ENCODE results near the gene KCNA2. TPM values are rescaled to one million over a fixed set of nuclear protein-coding genes. Genes with fewer than 3 reads are reported as not detected.

Gene KCNA2
- polyA plus RNA-seq, 1 experiment: not detected

DNA sequence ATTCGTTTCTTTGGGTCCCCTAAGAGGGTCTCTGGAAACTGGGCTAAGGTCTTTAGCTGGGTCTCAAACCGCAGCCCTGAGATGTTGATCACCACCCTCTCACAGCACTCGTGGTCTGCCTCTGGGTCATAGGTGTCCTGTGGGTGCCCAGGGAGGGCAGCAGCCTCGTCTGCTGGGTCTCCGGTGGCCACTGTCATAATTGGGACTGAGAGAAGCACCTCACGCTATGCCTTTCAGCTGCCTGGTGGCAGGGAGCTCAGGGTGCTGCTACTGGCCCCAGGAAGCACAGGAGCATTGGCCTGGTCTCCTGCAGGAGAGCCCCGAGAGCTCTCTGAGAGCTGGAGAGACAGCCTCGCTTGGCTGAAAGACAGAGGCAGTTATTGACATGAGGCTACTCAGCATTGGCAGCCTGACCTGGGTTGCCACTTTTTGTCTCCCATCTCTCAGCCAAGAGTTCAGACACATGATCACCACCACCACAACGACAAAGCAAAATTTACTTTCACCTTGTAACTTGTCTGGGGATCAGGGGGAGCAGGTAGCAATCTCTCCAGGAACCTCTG is 1.5 kb downstream of the KCNA2 start:
- H3K27ac ChIP-seq (ENCODE audit: low read depth, low read length): no peak overlapping the region
- H3K4me3 ChIP-seq (ENCODE audit: low read depth, low read length): no peak overlapping the region
- ChIA-PET POLR2A (no interaction called here), CTCF (interaction anchor here (1.2 kb wide), 1 partner anchor 80 kb away, joined by 4 read pairs; no protein-coding TSS in a partner anchor)
- DNase-seq (ENCODE audit: low read depth, low spot score): no peak
- peaks cover 47% of the 10 kb centered on the region for H3K27me3 ChIP-seq (ENCODE audit: control insufficient read depth, insufficient read depth, low read length)
- TF ChIP-seq, protein P1, sequence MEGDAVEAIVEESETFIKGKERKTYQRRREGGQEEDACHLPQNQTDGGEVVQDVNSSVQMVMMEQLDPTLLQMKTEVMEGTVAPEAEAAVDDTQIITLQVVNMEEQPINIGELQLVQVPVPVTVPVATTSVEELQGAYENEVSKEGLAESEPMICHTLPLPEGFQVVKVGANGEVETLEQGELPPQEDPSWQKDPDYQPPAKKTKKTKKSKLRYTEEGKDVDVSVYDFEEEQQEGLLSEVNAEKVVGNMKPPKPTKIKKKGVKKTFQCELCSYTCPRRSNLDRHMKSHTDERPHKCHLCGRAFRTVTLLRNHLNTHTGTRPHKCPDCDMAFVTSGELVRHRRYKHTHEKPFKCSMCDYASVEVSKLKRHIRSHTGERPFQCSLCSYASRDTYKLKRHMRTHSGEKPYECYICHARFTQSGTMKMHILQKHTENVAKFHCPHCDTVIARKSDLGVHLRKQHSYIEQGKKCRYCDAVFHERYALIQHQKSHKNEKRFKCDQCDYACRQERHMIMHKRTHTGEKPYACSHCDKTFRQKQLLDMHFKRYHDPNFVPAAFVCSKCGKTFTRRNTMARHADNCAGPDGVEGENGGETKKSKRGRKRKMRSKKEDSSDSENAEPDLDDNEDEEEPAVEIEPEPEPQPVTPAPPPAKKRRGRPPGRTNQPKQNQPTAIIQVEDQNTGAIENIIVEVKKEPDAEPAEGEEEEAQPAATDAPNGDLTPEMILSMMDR (IDR thresholded peaks at IDR 0.05; ENCODE audit: low read depth, low read length): no peak
- no peaks in the 10 kb centered on the region; the same call in 1 of the 2 replicates for H3K9me3 ChIP-seq (ENCODE audit: control insufficient read depth, insufficient read depth, low read length)

DNA sequence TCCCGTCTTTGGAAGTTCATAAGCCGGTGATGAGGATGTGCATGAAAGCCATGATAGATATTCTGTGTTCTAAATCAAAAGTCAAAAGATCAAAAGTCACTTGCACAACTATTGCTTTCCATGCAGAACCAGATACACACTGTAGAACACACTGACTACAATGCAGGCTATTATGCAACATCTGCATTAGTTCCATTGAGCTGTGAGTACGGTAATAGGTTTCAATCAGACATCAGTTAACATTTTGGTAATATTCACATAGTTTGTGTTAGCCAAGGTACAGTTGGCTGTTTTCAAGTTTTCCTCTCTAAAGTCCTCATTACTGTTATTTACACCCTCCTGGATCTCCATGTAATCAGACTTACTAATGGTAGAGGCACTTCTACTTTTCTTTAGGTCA is 3.1 kb downstream of the KCNA2 start:
- POLR2A ChIA-PET: no interaction called here

DNA sequence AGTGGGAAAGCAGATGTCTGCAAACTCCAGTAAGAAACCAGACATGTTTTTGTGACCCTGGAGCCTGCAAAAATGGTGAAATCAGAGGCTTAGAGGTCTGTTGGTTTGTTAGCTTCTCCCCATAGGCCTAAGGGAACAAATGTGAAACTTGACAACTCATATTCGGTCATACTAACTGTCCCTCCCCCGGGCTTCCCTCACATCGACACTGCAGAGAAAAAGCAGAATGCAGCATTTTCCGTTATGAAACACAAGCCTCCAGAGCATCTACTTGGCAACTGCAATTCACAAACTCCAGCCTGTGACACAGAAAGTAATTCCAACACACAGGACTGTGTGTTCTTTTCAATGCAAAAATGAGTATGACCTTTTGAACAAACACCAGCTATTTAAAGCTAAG is 3.7 kb downstream of the KCNA2 start:
- no peaks in the 10 kb centered on the region; the same call in 1 of the 2 replicates for H3K9me3 ChIP-seq (ENCODE audit: control insufficient read depth, insufficient read depth, low read length)
- no peak overlapping the region for H3K27ac ChIP-seq (ENCODE audit: low read depth, low read length)
- H3K27me3 ChIP-seq (ENCODE audit: control insufficient read depth, insufficient read depth, low read length): peaks cover 29% of the 10 kb centered on the region
- no peak overlapping the region for H3K4me3 ChIP-seq (ENCODE audit: low read depth, low read length)
- POLR2A ChIA-PET: no interaction called here
- DNase-seq (ENCODE audit: low read depth, low spot score): no peak
- TF ChIP-seq, protein P1 (IDR thresholded peaks at IDR 0.05; ENCODE audit: low read depth, low read length): no peak
- CTCF ChIA-PET: no interaction called here

More for the DNA sequence above, 3.1 kb downstream of the KCNA2 start:
- CTCF ChIA-PET: no interaction called here
- Histone ChIP-seq H3K9me3 (ENCODE audit: control insufficient read depth, insufficient read depth, low read length) (no peaks in the 10 kb centered on the region; the same call in 1 of the 2 replicates), H3K4me3 (ENCODE audit: low read depth, low read length) (no peak overlapping the region), H3K27me3 (ENCODE audit: control insufficient read depth, insufficient read depth, low read length) (peaks cover 35% of the 10 kb centered on the region), H3K27ac (ENCODE audit: low read depth, low read length) (no peak overlapping the region)
- TF ChIP-seq, protein P1 (IDR thresholded peaks at IDR 0.05; ENCODE audit: low read depth, low read length): no peak
- no peak for DNase-seq (ENCODE audit: low read depth, low spot score)

DNA sequence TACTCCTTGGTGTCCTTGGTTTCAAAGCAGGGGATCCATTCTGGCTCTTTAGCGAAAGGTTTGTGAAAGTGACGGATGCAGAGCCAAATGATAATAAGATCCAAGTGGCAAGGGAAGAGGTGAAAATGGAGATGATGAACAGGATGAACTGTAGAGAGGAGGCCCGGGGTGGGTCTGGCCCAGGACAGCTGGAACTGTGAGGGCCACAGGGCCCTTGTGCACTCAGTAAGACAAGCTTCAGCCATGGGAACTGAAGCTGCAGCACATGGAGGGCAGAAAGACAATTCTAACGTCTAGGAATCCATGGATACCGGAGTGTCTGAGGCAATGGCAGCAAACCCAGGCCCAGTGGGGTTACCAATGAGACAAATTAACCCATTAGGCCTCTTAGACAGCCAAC is 4.8 kb downstream of the KCNA2 start:
- DNase-seq (ENCODE audit: low read depth, low spot score): no peak
- Histone ChIP-seq H3K27me3 (ENCODE audit: control insufficient read depth, insufficient read depth, low read length) (peaks cover 22% of the 10 kb centered on the region), H3K9me3 (ENCODE audit: control insufficient read depth, insufficient read depth, low read length) (no peaks in the 10 kb centered on the region), H3K27ac (ENCODE audit: low read depth, low read length) (no peak overlapping the region), H3K4me3 (ENCODE audit: low read depth, low read length) (no peak overlapping the region)
- TF ChIP-seq, protein P1 (IDR thresholded peaks at IDR 0.05; ENCODE audit: low read depth, low read length): no peak
- CTCF ChIA-PET: no interaction called here
- POLR2A ChIA-PET: no interaction called here

DNA sequence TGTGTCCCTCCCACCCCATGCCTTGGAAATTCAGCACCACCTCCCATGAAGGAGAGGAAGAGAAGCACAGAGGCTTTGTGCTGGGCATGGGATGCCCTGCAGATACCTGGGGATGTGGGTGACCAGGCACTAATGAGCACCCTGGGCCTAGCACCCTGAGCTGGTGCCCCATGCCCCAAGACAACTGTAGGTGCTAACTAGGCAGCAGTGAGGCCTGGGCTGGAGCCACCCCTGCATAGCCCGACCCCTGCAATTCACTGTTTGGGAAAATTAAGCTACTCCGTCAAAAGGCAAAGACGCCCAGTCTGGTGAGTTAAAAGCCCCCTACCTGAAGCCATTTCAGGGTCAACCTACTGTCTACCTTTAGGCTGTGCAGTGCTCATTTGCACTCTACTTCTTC is 5.4 kb downstream of the KCNA2 start:
- ChIA-PET CTCF (no interaction called here), POLR2A (no interaction called here)
- H3K27me3 ChIP-seq (ENCODE audit: control insufficient read depth, insufficient read depth, low read length): peaks cover 16% of the 10 kb centered on the region
- no peaks in the 10 kb centered on the region for H3K9me3 ChIP-seq (ENCODE audit: control insufficient read depth, insufficient read depth, low read length)
- no peak overlapping the region for H3K27ac ChIP-seq (ENCODE audit: low read depth, low read length)
- no peak overlapping the region for H3K4me3 ChIP-seq (ENCODE audit: low read depth, low read length)
- DNase-seq (ENCODE audit: low read depth, low spot score): no peak
- TF ChIP-seq, protein P1 (IDR thresholded peaks at IDR 0.05; ENCODE audit: low read depth, low read length): no peak

All from AG04450 (cell line).